DOHH2 (cell line): Measurements from ENCODE around the gene GPC6.

Experiments
- H3F3A ChIP-seq: fragments of 200-600 bp; sonication (generic), shearing (Covaris generic); 2 replicates; pipeline ENCODE4 v1.6.0; 2016; ENCODE audit warnings: antibody characterized with exemption, mild to moderate bottlenecking; ENCODE audit not compliant: control insufficient read depth, insufficient read depth
- H3K27ac ChIP-seq: fragments of 200-600 bp; sonication (generic); 2 replicates; pipeline ENCODE4 v1.5.1; 2014; ENCODE audit warnings: low read depth, mild to moderate bottlenecking, low read length, moderate library complexity
- H3K27me3 ChIP-seq: fragments of 200-600 bp; sonication (generic); 2 replicates; pipeline ENCODE4 v1.6.1; 2014; ENCODE audit warnings: mild to moderate bottlenecking, low read length, mixed read lengths; ENCODE audit not compliant: control insufficient read depth
- H3K36me3 ChIP-seq: fragments of 200-600 bp; sonication (generic); 2 replicates; pipeline ENCODE4 v1.6.1; 2014; ENCODE audit warnings: mild to moderate bottlenecking, low read length, moderate library complexity, mixed read lengths; ENCODE audit not compliant: control insufficient read depth
- H3K4me1 ChIP-seq: fragments of 200-600 bp; sonication (generic); 2 replicates; pipeline ENCODE4 v1.6.1; 2014; ENCODE audit warnings: mild to moderate bottlenecking, low read length, mixed read lengths; ENCODE audit not compliant: control insufficient read depth
- H3K4me2 ChIP-seq: fragments of 200-600 bp; sonication (generic); 2 replicates; pipeline ENCODE4 v1.6.0; 2014; ENCODE audit warnings: mild to moderate bottlenecking, low read length, moderate library complexity
- H3K4me3 ChIP-seq: fragments of 200-600 bp; sonication (generic); 2 replicates; pipeline ENCODE4 v1.5.1; 2014; ENCODE audit warnings: mild to moderate bottlenecking, low read length, mixed read lengths
- H3K79me2 ChIP-seq: fragments of 200-600 bp; sonication (generic); 2 replicates; pipeline ENCODE4 v1.6.1; 2014; ENCODE audit warnings: mild to moderate bottlenecking, low read length, mixed read lengths; ENCODE audit not compliant: control insufficient read depth
- H3K9me2 ChIP-seq: fragments of 200-600 bp; sonication (generic); replicated peaks from 2 replicates; pipeline ENCODE4 v1.6.1; 2014; ENCODE audit warnings: mild to moderate bottlenecking, low read length, mixed read lengths; ENCODE audit not compliant: control insufficient read depth
- H3K9me3 ChIP-seq: fragments of 200-600 bp; sonication (generic); 2 replicates; pipeline ENCODE4 v1.6.1; 2014; ENCODE audit warnings: antibody characterized with exemption, low read length, mixed read lengths; ENCODE audit not compliant: control insufficient read depth, insufficient read depth
- H4K20me1 ChIP-seq: fragments of 200-600 bp; sonication (generic); 2 replicates; pipeline ENCODE4 v1.6.0; 2014; ENCODE audit warnings: low read depth, mild to moderate bottlenecking, antibody characterized with exemption, low read length, moderate library complexity; ENCODE audit not compliant: control insufficient read depth, insufficient read depth
- EZH2phosphoT487 ChIP-seq: fragments of 200-600 bp; sonication (generic); IDR thresholded peaks from 2 replicates; pipeline ENCODE4 v1.6.1; 2017; ENCODE audit warnings: borderline replicate concordance, mild to moderate bottlenecking, antibody characterized with exemption, low read length, moderate library complexity, mixed read lengths
- TF ChIP-seq, protein P1 (sequence below): fragments of 200-600 bp; sonication (generic); IDR thresholded peaks from one replicate; pipeline ENCODE4 v1.5.1; 2014; ENCODE audit warnings: antibody characterized with exemption, mild to moderate bottlenecking, low read depth, low read length; ENCODE audit not compliant: poor library complexity, severe bottlenecking

GPC6 gene

DNA sequence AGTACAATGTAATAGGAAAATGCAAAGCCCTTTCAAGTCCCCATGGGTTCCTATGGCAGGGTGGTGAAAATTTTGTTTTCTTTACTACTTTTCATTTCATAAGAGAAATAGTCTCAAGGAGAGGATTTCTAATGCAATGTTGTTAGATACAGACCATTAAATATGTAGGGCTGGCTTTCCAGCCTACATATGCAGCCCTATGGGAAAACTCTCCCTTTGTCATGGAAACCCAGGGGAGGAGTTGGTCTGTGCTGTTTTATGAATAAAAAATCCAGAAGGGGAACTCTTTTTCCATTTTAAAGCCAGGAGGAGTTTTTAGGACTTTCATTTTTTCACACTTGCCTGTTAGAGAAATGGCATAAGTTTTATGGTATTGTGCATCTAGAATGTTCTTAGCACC lies 1133.3 kb downstream of the GPC6 start:
- no peaks in the 10 kb centered on the region for H3K4me1 ChIP-seq
- H3K36me3 ChIP-seq, result no peaks in the 10 kb centered on the region
- TF ChIP-seq, protein P1, sequence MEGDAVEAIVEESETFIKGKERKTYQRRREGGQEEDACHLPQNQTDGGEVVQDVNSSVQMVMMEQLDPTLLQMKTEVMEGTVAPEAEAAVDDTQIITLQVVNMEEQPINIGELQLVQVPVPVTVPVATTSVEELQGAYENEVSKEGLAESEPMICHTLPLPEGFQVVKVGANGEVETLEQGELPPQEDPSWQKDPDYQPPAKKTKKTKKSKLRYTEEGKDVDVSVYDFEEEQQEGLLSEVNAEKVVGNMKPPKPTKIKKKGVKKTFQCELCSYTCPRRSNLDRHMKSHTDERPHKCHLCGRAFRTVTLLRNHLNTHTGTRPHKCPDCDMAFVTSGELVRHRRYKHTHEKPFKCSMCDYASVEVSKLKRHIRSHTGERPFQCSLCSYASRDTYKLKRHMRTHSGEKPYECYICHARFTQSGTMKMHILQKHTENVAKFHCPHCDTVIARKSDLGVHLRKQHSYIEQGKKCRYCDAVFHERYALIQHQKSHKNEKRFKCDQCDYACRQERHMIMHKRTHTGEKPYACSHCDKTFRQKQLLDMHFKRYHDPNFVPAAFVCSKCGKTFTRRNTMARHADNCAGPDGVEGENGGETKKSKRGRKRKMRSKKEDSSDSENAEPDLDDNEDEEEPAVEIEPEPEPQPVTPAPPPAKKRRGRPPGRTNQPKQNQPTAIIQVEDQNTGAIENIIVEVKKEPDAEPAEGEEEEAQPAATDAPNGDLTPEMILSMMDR, result no peak
- TF ChIP-seq EZH2phosphoT487, result no peak
- H4K20me1 ChIP-seq, result no peaks in the 10 kb centered on the region
- no peaks in the 10 kb centered on the region for H3K9me2 ChIP-seq
- no peak overlapping the region for H3K4me3 ChIP-seq
- no peaks in the 10 kb centered on the region for H3K27me3 ChIP-seq
- H3K4me2 ChIP-seq, result no peak overlapping the region
- no peak overlapping the region for H3K27ac ChIP-seq
- no peaks in the 10 kb centered on the region for H3K9me3 ChIP-seq
- no peaks in the 10 kb centered on the region for H3F3A ChIP-seq
- no peaks in the 10 kb centered on the region for H3K79me2 ChIP-seq

DNA sequence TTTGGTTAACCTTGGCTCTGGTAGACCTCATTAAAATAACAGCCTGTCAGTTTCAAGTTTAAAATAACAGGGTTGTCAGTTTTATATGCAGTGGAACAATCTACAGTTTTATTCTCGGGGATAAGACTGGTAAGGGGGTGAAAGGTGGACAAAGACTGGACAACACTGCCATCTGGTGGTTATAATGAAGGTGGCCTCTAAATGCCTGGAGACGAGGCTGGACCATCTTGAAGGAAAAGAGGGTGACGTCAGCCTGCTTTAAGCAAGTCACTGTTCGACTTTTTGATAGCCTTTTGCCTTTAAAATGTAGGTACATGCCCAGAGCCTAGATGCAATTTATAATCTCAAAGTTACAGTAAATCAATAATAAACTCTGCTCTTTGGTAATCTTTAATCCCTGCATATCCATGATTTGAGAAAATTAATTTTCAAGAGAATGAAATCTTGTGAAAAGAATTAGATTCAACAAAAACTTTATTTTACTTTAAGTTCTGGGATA lies 1135.9 kb downstream of the GPC6 start:
- H3K27me3 ChIP-seq, result no peaks in the 10 kb centered on the region
- no peaks in the 10 kb centered on the region for H3K4me1 ChIP-seq
- no peak overlapping the region for H3K4me3 ChIP-seq
- no peaks in the 10 kb centered on the region for H3K79me2 ChIP-seq
- H4K20me1 ChIP-seq, result no peaks in the 10 kb centered on the region
- H3K27ac ChIP-seq, result no peak overlapping the region
- no peaks in the 10 kb centered on the region for H3K9me2 ChIP-seq
- no peak overlapping the region for H3K4me2 ChIP-seq
- H3K9me3 ChIP-seq, result no peaks in the 10 kb centered on the region
- H3F3A ChIP-seq, result no peaks in the 10 kb centered on the region
- TF ChIP-seq, protein P1, result peak; percentile 74
- no peak for TF ChIP-seq EZH2phosphoT487
- no peaks in the 10 kb centered on the region for H3K36me3 ChIP-seq

DNA sequence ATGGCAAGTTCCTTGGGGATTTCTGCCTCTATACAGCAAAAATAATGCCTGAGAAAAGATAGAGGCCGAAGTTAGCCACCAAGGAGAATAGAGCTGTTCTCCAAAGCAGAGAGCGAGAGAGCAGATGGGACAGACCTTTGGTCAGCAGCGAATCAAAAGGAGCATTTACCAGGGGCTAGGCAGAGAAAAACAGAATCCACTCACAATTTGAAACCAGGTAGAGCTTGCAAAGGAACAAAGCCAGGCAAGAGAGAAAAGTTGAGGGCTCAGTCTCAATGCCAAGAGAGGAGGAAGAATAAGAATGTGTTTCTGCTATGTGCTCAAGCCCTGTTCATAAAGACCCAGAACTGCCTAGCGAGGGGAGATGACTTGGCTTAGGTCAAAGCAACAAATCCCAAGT lies 1140.1 kb downstream of the GPC6 start:
- Histone ChIP-seq H3K27me3 (no peaks in the 10 kb centered on the region), H3K9me3 (no peaks in the 10 kb centered on the region), H4K20me1 (no peaks in the 10 kb centered on the region), H3K4me1 (no peaks in the 10 kb centered on the region), H3K9me2 (no peaks in the 10 kb centered on the region), H3K4me3 (no peak overlapping the region), H3K79me2 (no peaks in the 10 kb centered on the region), H3K36me3 (no peaks in the 10 kb centered on the region), H3F3A (no peaks in the 10 kb centered on the region), H3K27ac (no peak overlapping the region), H3K4me2 (no peak overlapping the region)
- no peak for TF ChIP-seq EZH2phosphoT487
- TF ChIP-seq, protein P1, result no peak
